ENCODE data around the gene NR4A1. TPM values are rescaled to one million over a fixed set of nuclear protein-coding genes. Genes with fewer than 3 reads are reported as not detected.

Gene NR4A1
- total and polyA plus RNA-seq, 9 of the 15 experiments (the other 6 are each of a cell fraction or from before 2014, with no cell fraction given) = 0.07 to 4.7 (median 1.9) TPM; not detected in 1

GRCh38 chr12:52069327-52070184 is 18.3 kb downstream of the NR4A1 start, which contains the start of gene ATG101 (continued):
- no peak for TF ChIP-seq CLOCK (CRISPR knock-in tag; IDR thresholded peaks at IDR 0.05; ENCODE audit: borderline replicate concordance)
- TF ChIP-seq JUN (IDR thresholded peaks at IDR 0.05; ENCODE audit: borderline replicate concordance, low read depth, low read length) = peak; percentile 60; the same call in 1 of the 2 replicates
- TF ChIP-seq JUN (CRISPR knock-in tag; IDR thresholded peaks at IDR 0.05; ENCODE audit: borderline replicate concordance) = no peak
- TF ChIP-seq, protein P1, sequence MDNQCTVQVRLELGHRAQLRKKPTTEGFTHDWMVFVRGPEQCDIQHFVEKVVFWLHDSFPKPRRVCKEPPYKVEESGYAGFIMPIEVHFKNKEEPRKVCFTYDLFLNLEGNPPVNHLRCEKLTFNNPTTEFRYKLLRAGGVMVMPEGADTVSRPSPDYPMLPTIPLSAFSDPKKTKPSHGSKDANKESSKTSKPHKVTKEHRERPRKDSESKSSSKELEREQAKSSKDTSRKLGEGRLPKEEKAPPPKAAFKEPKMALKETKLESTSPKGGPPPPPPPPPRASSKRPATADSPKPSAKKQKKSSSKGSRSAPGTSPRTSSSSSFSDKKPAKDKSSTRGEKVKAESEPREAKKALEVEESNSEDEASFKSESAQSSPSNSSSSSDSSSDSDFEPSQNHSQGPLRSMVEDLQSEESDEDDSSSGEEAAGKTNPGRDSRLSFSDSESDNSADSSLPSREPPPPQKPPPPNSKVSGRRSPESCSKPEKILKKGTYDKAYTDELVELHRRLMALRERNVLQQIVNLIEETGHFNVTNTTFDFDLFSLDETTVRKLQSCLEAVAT (IDR thresholded peaks at IDR 0.05) = peak in 1 of 2 experiments; percentile 73; a peak in 1 of 4 replicates
- TF ChIP-seq, protein P2, sequence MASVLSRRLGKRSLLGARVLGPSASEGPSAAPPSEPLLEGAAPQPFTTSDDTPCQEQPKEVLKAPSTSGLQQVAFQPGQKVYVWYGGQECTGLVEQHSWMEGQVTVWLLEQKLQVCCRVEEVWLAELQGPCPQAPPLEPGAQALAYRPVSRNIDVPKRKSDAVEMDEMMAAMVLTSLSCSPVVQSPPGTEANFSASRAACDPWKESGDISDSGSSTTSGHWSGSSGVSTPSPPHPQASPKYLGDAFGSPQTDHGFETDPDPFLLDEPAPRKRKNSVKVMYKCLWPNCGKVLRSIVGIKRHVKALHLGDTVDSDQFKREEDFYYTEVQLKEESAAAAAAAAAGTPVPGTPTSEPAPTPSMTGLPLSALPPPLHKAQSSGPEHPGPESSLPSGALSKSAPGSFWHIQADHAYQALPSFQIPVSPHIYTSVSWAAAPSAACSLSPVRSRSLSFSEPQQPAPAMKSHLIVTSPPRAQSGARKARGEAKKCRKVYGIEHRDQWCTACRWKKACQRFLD (CRISPR knock-in tag; IDR thresholded peaks at IDR 0.05) = peak; percentile 65; the same call in 1 of the 2 replicates
- no peak for TF ChIP-seq HIVEP1 (CRISPR knock-in tag; IDR thresholded peaks at IDR 0.05)
- TF ChIP-seq ZZZ3 (IDR thresholded peaks at IDR 0.05) = peak; percentile 79; the same call in 1 of the 2 replicates
- no peak for TF ChIP-seq FOXA3 (CRISPR knock-in tag; conservative IDR thresholded peaks at IDR 0.05 in 1 of 2, IDR thresholded peaks at IDR 0.05 in 1 of 2)
- 0 out of 2 replicates have a peak, but pooled peaks have one; percentile 49 for TF ChIP-seq ZNF75A (CRISPR knock-in tag; IDR thresholded peaks at IDR 0.05)
- peak; percentile 52; the same call in 1 of the 2 replicates for TF ChIP-seq ZBTB33 (CRISPR knock-in tag; IDR thresholded peaks at IDR 0.05)
- peak; percentile 99 for TF ChIP-seq TOE1 (IDR thresholded peaks at IDR 0.05; ENCODE audit: borderline replicate concordance)
- no peak for TF ChIP-seq TOE1 (CRISPR knock-in tag; IDR thresholded peaks at IDR 0.05; ENCODE audit: borderline replicate concordance, low read depth)
- no peak for TF ChIP-seq KLF10 (CRISPR knock-in tag; IDR thresholded peaks at IDR 0.05)
- TF ChIP-seq SAP30 (IDR thresholded peaks at IDR 0.05; ENCODE audit: borderline replicate concordance, insufficient read depth, low read depth, low read length, poor library complexity, severe bottlenecking) = peak; percentile 96
- TF ChIP-seq SIX5 (IDR thresholded peaks at IDR 0.05; ENCODE audit: borderline replicate concordance in 1 of 2, insufficient read depth in 1 of 2, low read depth in 1 of 2, low read length in 2 of 2) = peak in 1 of 2 experiments; percentile 64; a peak in 1 of 4 replicates
- no peak for TF ChIP-seq HES1 (IDR thresholded peaks at IDR 0.05; ENCODE audit: low read depth)

Measured in K562 (cell line).